MCF 10A (cell line): ENCODE measurements around the gene WDR54. TPM values are rescaled to one million over a fixed set of nuclear protein-coding genes. Genes with fewer than 3 reads are reported as not detected.

Experiments used
- BruUV-seq: library from RNA; stranded (reverse); fragments of 400-500 nt; replicated peaks from 2 replicates; lab custom pipeline; 2021; lab: Mats Ljungman, UMichigan
- CTCF ChIA-PET: fragments of 300-600 bp; sonication (Branson Sonifier 250); formaldehyde crosslinking; extraction: SDS; loops from one replicate; lab custom pipeline; 2021; ENCODE audit warnings: antibody characterized with exemption, inconsistent platforms; lab: Yijun Ruan, JAX
- POLR2A ChIA-PET: fragments of 300-600, 350-650 bp; sonication (Branson Sonifier 250); formaldehyde crosslinking; extraction: SDS; loops from one replicate; lab custom pipeline; 2020; ENCODE audit warnings: antibody characterized with exemption, inconsistent platforms; lab: Yijun Ruan, JAX
- DNase-seq: peaks from one replicate; pipeline ENCODE4 v3.0.0-alpha.2; 2018; ENCODE audit not compliant: unreplicated experiment
- H3K27ac Mint-ChIP-seq: one replicate; pipeline ENCODE4 v1.8.0; 2022; ENCODE audit warnings: mild to moderate bottlenecking, low read depth, mixed read lengths; ENCODE audit not compliant: unreplicated experiment
- H3K27me3 Mint-ChIP-seq: one replicate; pipeline ENCODE4 v1.8.0; 2022; ENCODE audit warnings: mixed read lengths; ENCODE audit not compliant: insufficient read depth, unreplicated experiment
- H3K36me3 Mint-ChIP-seq: one replicate; pipeline ENCODE4 v1.8.0; 2022; ENCODE audit warnings: mild to moderate bottlenecking, moderate library complexity, mixed read lengths; ENCODE audit not compliant: insufficient read depth, unreplicated experiment
- H3K4me1 Mint-ChIP-seq: one replicate; pipeline ENCODE4 v1.8.0; 2022; ENCODE audit warnings: mixed read lengths; ENCODE audit not compliant: insufficient read depth, unreplicated experiment
- H3K4me3 Mint-ChIP-seq: one replicate; pipeline ENCODE4 v1.8.0; 2022; ENCODE audit warnings: mild to moderate bottlenecking, moderate library complexity, mixed read lengths; ENCODE audit not compliant: unreplicated experiment
- H3K9me3 Mint-ChIP-seq: one replicate; pipeline ENCODE4 v1.8.0; 2022; ENCODE audit warnings: mixed read lengths; ENCODE audit not compliant: unreplicated experiment
- intact Hi-C: fragments of 100-400 bp; cut with micrococcal nuclease; formaldehyde crosslinking; loops from 2 replicates; pipeline ENCODE4 v1.14.1; 2022
- total RNA-seq: library from RNA; stranded (reverse); gene quantifications from 2 replicates; pipeline ENCODE4 v1.2.3, GENCODE V29; 2022
- TF ChIP-seq, protein P1 (sequence below): fragments of 200-600 bp; IDR thresholded peaks from one replicate; pipeline ENCODE4 v1.8.0; 2022; ENCODE audit warnings: antibody characterized with exemption, mild to moderate bottlenecking; ENCODE audit not compliant: unreplicated experiment

The WDR54 gene
- total RNA-seq, 1 experiment from 2014 or later, result 19.9 TPM

DNA sequence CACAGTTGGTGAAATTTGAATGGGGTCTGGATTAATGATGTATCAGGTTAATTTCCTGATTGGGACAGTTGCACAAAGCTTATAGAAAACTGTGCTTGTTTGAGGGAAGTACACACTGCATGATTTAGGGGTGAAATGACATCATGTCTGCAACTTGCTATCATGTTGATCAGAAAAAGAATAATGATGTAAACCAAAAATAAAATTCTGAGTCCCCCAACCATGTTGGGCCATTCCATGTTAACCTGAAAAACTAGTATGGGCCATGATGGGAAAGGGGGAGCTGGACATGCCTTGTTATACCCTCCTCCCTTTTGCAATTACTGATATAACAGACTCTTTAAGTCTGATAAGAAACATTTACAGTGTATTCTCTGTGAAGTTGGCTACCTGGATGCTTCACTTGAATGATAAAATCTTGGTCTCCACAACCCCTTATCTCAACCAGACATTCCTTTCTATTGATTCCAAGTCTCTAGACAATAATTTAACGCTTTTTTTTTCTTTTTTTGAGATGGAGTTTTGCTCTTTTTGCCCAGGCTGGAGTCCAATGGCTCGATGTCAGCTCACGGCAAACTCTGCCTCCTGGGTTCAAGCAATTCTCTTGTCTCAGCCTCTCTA, 29.1 kb downstream of the WDR54 start:
- Mint-ChIP-seq H3K4me3 (no peak overlapping the region), H3K4me1 (peaks cover 15% of the 10 kb centered on the region), H3K36me3 (peaks cover 11% of the 10 kb centered on the region), H3K9me3 (no peaks in the 10 kb centered on the region), H3K27ac (no peak overlapping the region), H3K27me3 (no peaks in the 10 kb centered on the region)
- no TSS peak for BruUV-seq
- CTCF ChIA-PET, result interaction anchor here (0.6 kb wide), 3 partner anchors 11 to 1123 kb away, joined by 3 to 4 read pairs (median 3); no protein-coding TSS in a partner anchor
- TF ChIP-seq, protein P1, sequence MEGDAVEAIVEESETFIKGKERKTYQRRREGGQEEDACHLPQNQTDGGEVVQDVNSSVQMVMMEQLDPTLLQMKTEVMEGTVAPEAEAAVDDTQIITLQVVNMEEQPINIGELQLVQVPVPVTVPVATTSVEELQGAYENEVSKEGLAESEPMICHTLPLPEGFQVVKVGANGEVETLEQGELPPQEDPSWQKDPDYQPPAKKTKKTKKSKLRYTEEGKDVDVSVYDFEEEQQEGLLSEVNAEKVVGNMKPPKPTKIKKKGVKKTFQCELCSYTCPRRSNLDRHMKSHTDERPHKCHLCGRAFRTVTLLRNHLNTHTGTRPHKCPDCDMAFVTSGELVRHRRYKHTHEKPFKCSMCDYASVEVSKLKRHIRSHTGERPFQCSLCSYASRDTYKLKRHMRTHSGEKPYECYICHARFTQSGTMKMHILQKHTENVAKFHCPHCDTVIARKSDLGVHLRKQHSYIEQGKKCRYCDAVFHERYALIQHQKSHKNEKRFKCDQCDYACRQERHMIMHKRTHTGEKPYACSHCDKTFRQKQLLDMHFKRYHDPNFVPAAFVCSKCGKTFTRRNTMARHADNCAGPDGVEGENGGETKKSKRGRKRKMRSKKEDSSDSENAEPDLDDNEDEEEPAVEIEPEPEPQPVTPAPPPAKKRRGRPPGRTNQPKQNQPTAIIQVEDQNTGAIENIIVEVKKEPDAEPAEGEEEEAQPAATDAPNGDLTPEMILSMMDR, result no peak
- intact Hi-C loops, result no loop called here
- no peak for DNase-seq
- POLR2A ChIA-PET, result interaction anchor here (0.7 kb wide), 1 partner anchor 30 kb away, joined by 3 read pairs; the partner anchor contains the start of gene C2orf81

DNA sequence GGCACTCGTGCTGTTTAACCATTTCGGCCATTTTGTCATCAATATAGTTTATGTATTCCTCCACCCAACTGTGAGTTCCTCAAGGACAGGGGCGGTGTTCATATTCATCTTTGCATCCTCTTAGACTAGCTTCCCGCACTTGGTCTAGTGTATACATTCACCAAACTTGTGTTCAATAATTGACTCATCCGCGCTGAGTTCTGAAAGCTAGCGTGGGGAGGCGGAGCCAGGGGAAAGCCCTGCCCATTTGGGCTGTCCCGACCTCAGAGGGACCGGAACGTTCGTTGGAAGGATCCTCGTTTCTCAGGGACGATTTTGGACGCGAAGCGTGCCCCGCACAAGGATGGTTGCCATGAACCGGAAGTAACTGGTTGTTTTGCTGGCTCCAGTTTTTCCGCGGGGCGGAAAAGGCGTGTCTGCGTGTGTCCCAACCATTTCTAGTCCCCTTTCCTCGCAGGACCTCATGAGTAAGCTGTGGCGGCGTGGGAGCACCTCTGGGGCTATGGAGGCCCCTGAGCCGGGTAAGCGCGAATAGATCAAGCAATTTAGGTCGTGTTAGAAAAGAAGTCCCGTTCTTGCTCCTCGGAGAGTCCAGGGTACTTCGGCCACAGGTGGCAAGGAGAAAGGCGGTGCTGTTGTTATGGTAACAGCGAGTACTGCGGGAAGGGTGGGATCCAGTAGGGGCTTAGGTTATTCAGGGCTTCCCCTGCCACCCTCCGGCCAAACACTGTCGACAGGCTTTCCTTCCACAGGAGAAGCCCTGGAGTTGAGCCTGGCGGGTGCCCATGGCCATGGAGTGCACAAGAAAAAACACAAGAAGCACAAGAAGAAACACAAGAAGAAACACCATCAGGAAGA, 33.4 kb downstream of the WDR54 start, which contains the start of gene INO80B:
Gene INO80B, plus strand, starts transcription at position 434 of the 858 bp plus-strand sequence. Its CDS starts 30 bp downstream, at position 464.
- CTCF ChIA-PET, result interaction anchor here (0.6 to 4.5 kb wide), 8 partner anchors 12 to 185 kb away, joined by 3 to 35 read pairs (median 4); partner anchors contain the start of genes CCDC142 and TTC31
- POLR2A ChIA-PET, result interaction anchor here (0.6 to 9.2 kb wide), 14 partner anchors 10 to 718 kb away, joined by 3 to 132 read pairs (median 12); partner anchors contain the start of genes AUP1, C2orf81, CCDC142 and HTRA2
- TF ChIP-seq, protein P1, result no peak
- H3K4me1 Mint-ChIP-seq, result peaks cover 39% of the 10 kb centered on the region
- H3K27ac Mint-ChIP-seq, result peak within 1 kb of the TSS; percentile 91
- DNase-seq, result peak; percentile 97
- BruUV-seq, result TSS peak; percentile 30
- H3K9me3 Mint-ChIP-seq, result no peaks in the 10 kb centered on the region
- intact Hi-C loops, result loop anchor here (1.0 to 2.0 kb wide), 2 partner anchors 14 to 33 kb away; partner anchors contain the start of gene RTKN
- H3K36me3 Mint-ChIP-seq, result peaks cover 40% of the 10 kb centered on the region
- peak within 1 kb of the TSS; percentile 98 for H3K4me3 Mint-ChIP-seq
- H3K27me3 Mint-ChIP-seq, result no peaks in the 10 kb centered on the region

DNA sequence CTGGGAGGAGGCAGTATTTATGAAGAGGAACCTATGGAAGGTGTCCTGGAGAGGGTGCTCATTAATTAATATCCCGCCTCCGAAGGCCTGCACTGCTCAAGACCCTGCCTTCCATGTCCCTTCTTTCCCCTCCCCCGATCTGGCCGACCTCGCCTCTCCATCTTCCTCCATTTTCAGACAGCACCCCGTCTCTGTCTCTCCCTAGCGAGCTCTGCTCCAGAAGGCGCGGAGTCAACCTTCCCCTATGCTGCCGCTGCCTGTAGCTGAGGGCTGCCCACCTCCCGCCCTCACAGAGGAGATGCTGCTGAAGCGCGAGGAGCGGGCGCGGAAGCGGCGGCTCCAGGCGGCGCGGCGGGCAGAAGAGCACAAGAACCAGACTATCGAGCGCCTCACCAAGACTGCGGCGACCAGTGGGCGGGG, 35.6 kb downstream of the WDR54 start:
- no peaks in the 10 kb centered on the region for H3K9me3 Mint-ChIP-seq
- no peak for DNase-seq
- POLR2A ChIA-PET, result interaction anchor here (0.7 to 9.2 kb wide), 14 partner anchors 8 to 720 kb away, joined by 3 to 132 read pairs (median 9); partner anchors contain the start of genes AUP1, C2orf81, CCDC142 and HTRA2
- H3K27me3 Mint-ChIP-seq, result no peaks in the 10 kb centered on the region
- peaks cover 46% of the 10 kb centered on the region for H3K4me1 Mint-ChIP-seq
- TF ChIP-seq, protein P1, result no peak
- BruUV-seq, result no TSS peak
- peak overlapping the region; percentile 91 for H3K27ac Mint-ChIP-seq
- H3K36me3 Mint-ChIP-seq, result peaks cover 59% of the 10 kb centered on the region
- H3K4me3 Mint-ChIP-seq, result peak overlapping the region; percentile 98
- intact Hi-C loops, result no loop called here
- CTCF ChIA-PET, result interaction anchor here (0.6 to 4.5 kb wide), 6 partner anchors 17 to 207 kb away, joined by 3 to 35 read pairs (median 3); partner anchors contain the start of genes CCDC142 and TTC31
